Mesenchymal stem cell (in vitro differentiated cells and primary cell): ENCODE measurements around the gene NTRK1.

ENCODE experiments used
- DNase-seq: peaks from one replicate; pipeline ENCODE4 v3.0.0-alpha.2; 2013
- H2AFZ ChIP-seq: one replicate; pipeline ENCODE4 v1.6.1; 2013; ENCODE audit warnings: low read depth, mild to moderate bottlenecking, control low read depth, inconsistent platforms, low read length, moderate library complexity
- H2AK5ac ChIP-seq: 2 replicates; pipeline ENCODE4 v1.6.1; 2013; ENCODE audit warnings: low read length, moderate library complexity, mild to moderate bottlenecking, inconsistent platforms; ENCODE audit not compliant: severe bottlenecking
- H2BK120ac ChIP-seq: one replicate; pipeline ENCODE4 v1.6.1; 2013; ENCODE audit warnings: low read depth, mild to moderate bottlenecking, inconsistent platforms, low read length, moderate library complexity
- H2BK12ac ChIP-seq, 2 experiments: one replicate each; pipeline ENCODE4 v1.6.1; 2013; ENCODE audit warnings: inconsistent platforms in 2 of 2, low read length in 2 of 2, mild to moderate bottlenecking in 2 of 2, moderate library complexity in 2 of 2, control low read depth in 1 of 2
- H2BK15ac ChIP-seq: one replicate; pipeline ENCODE4 v1.6.1; 2013; ENCODE audit warnings: mild to moderate bottlenecking, low read depth, inconsistent platforms; ENCODE audit not compliant: poor library complexity, severe bottlenecking
- H2BK5ac ChIP-seq: 2 replicates; pipeline ENCODE4 v1.6.1; 2013; ENCODE audit warnings: low read depth, mild to moderate bottlenecking, low read length, control low read depth, inconsistent platforms; ENCODE audit not compliant: poor library complexity, severe bottlenecking
- H3K14ac ChIP-seq, 2 experiments: one replicate each; pipeline ENCODE4 v1.6.1; 2013; ENCODE audit warnings: inconsistent platforms in 2 of 2, low read length in 2 of 2, control low read depth in 1 of 2, mild to moderate bottlenecking in 1 of 2, moderate library complexity in 1 of 2
- H3K18ac ChIP-seq, 2 experiments: one replicate each; pipeline ENCODE4 v1.6.1; 2013; ENCODE audit warnings: inconsistent platforms in 2 of 2, low read length in 2 of 2, control low read depth in 1 of 2, low read depth in 1 of 2, mild to moderate bottlenecking in 1 of 2
- H3K23ac ChIP-seq, 2 experiments: one replicate each; pipeline ENCODE4 v1.6.1; 2013; ENCODE audit warnings: inconsistent platforms in 2 of 2, low read length in 2 of 2, mild to moderate bottlenecking in 2 of 2, moderate library complexity in 2 of 2, control low read depth in 1 of 2
- H3K27ac ChIP-seq: 2 replicates; pipeline ENCODE4 v1.5.1; 2013; ENCODE audit warnings: mild to moderate bottlenecking, moderate library complexity, low read length, control low read depth, inconsistent platforms; ENCODE audit not compliant: poor library complexity, severe bottlenecking
- H3K27me3 ChIP-seq, 2 experiments: 2 replicates each; pipeline versions ENCODE4 v1.6.1 to v1.7.0; 2013; ENCODE audit warnings: low read length in 2 of 2, mild to moderate bottlenecking in 2 of 2, moderate library complexity in 2 of 2, control low read depth in 1 of 2, inconsistent platforms in 1 of 2; ENCODE audit not compliant: control insufficient read depth in 1 of 2, insufficient read depth in 1 of 2
- H3K36me3 ChIP-seq, 2 experiments: 2 replicates each; pipeline versions ENCODE4 v1.6.1 to v1.7.0; 2013; ENCODE audit warnings: low read length in 2 of 2, control low read depth in 1 of 2, inconsistent platforms in 1 of 2, low read depth in 1 of 2, mild to moderate bottlenecking in 1 of 2; ENCODE audit not compliant: insufficient read depth in 2 of 2, control insufficient read depth in 1 of 2
- H3K4ac ChIP-seq, 2 experiments: one replicate each; pipeline ENCODE4 v1.6.1; 2013; ENCODE audit warnings: inconsistent platforms in 2 of 2, low read length in 2 of 2, mild to moderate bottlenecking in 2 of 2, moderate library complexity in 2 of 2, control low read depth in 1 of 2, low read depth in 1 of 2
- H3K4me1 ChIP-seq: 2 replicates; pipeline ENCODE4 v1.6.1; 2013; ENCODE audit warnings: low read depth, low read length, control low read depth; ENCODE audit not compliant: control insufficient read depth, insufficient read depth
- H3K4me2 ChIP-seq: 2 replicates; pipeline ENCODE4 v1.6.1; 2013; ENCODE audit warnings: low read length, mild to moderate bottlenecking, inconsistent platforms; ENCODE audit not compliant: poor library complexity, severe bottlenecking
- H3K4me3 ChIP-seq, 2 experiments: 2 replicates each; pipeline versions ENCODE4 v1.5.1 to v1.7.0; 2013; ENCODE audit warnings: low read length in 2 of 2, mild to moderate bottlenecking in 2 of 2, control low read depth in 1 of 2, low read depth in 1 of 2; ENCODE audit not compliant: insufficient read depth in 1 of 2
- H3K79me1 ChIP-seq: replicated peaks from 2 replicates; pipeline ENCODE4 v1.6.1; 2013; ENCODE audit warnings: mild to moderate bottlenecking, control low read depth, low read length, inconsistent platforms; ENCODE audit not compliant: poor library complexity, severe bottlenecking
- H3K9ac ChIP-seq: 2 replicates; pipeline ENCODE4 v1.7.0; 2013; ENCODE audit warnings: mild to moderate bottlenecking, low read length, moderate library complexity
- H3K9me3 ChIP-seq: 2 replicates; pipeline ENCODE4 v1.7.0; 2013; ENCODE audit warnings: mild to moderate bottlenecking, low read length; ENCODE audit not compliant: control insufficient read depth
- H4K8ac ChIP-seq: one replicate; pipeline ENCODE4 v1.6.1; 2013; ENCODE audit warnings: inconsistent platforms, mild to moderate bottlenecking, low read length, moderate library complexity
- H4K91ac ChIP-seq: one replicate; pipeline ENCODE4 v1.6.1; 2013; ENCODE audit warnings: mild to moderate bottlenecking, low read length, inconsistent platforms
- WGBS: methylation state at CpG from one replicate; pipeline ENCODE4 v1.1.7; 2013; ENCODE audit warnings: mixed read lengths; 5-methylcytosine and 5-hydroxymethylcytosine counted together

NTRK1 gene

GRCh38 chr1:156813750-156814570 lies 46.7 kb upstream of the NTRK1 start:
- 23% methylated on average over 58 of the region's 60 CpGs for WGBS
- Histone ChIP-seq H2AFZ (peak overlapping the region; percentile 54), H3K27me3 (peaks cover 12 to 30% of the 10 kb centered on the region in 2 experiments), H3K4me2 (peak overlapping the region; percentile 70), H2BK15ac (peak overlapping the region; percentile 46), H2BK12ac (peak overlapping the region; percentile 32 to 93), H3K9ac (peak overlapping the region; percentile 65), H3K14ac (peak overlapping the region in 1 of 2 experiments; percentile 80), H3K4me1 (peaks cover 19% of the 10 kb centered on the region), H2AK5ac (no peak overlapping the region), H4K91ac (peak overlapping the region; percentile 45), H3K27ac (no peak overlapping the region), H3K18ac (peak overlapping the region; percentile 37 to 77), H3K4ac (peak overlapping the region in 1 of 2 experiments; percentile 47), H2BK5ac (no peak overlapping the region), H3K79me1 (no peaks in the 10 kb centered on the region), H4K8ac (peak overlapping the region; percentile 73), H2BK120ac (no peak overlapping the region), H3K23ac (no peak overlapping the region), H3K9me3 (no peaks in the 10 kb centered on the region), H3K4me3 (peak overlapping the region; percentile 12 to 65), H3K36me3 (no peaks in the 10 kb centered on the region)
- DNase-seq, result peak; percentile 43

GRCh38 chr1:156814571-156815260 lies 45.9 kb upstream of the NTRK1 start:
- DNase-seq, result no peak
- H3K18ac ChIP-seq, result no peak overlapping the region
- no peaks in the 10 kb centered on the region for H3K79me1 ChIP-seq
- no peak overlapping the region for H4K91ac ChIP-seq
- H2AFZ ChIP-seq, result no peak overlapping the region
- H3K27me3 ChIP-seq, result peaks cover 12 to 30% of the 10 kb centered on the region in 2 experiments
- H3K9me3 ChIP-seq, result no peaks in the 10 kb centered on the region
- H3K14ac ChIP-seq, result peak overlapping the region in 1 of 2 experiments; percentile 35
- H2BK15ac ChIP-seq, result no peak overlapping the region
- H3K9ac ChIP-seq, result peak overlapping the region; percentile 40
- no peak overlapping the region for H3K23ac ChIP-seq
- peak overlapping the region; percentile 32 to 51 for H2BK12ac ChIP-seq
- H2BK5ac ChIP-seq, result no peak overlapping the region
- H3K4me2 ChIP-seq, result no peak overlapping the region
- H2AK5ac ChIP-seq, result no peak overlapping the region
- H3K4ac ChIP-seq, result no peak overlapping the region
- H4K8ac ChIP-seq, result no peak overlapping the region
- peak overlapping the region in 1 of 2 experiments; percentile 65 for H3K4me3 ChIP-seq
- no peaks in the 10 kb centered on the region for H3K36me3 ChIP-seq
- H2BK120ac ChIP-seq, result no peak overlapping the region
- 86% methylated on average over 7 of the region's 7 CpGs for WGBS
- H3K4me1 ChIP-seq, result peaks cover 18% of the 10 kb centered on the region
- no peak overlapping the region for H3K27ac ChIP-seq

- H3K27me3 ChIP-seq, result peaks cover 12 to 30% of the 10 kb centered on the region in 2 experiments
- H3K4ac ChIP-seq, result no peak overlapping the region
These were observed 45.3 kb upstream of the NTRK1 start for GRCh38 chr1:156815307-156815826.

GRCh38 chr1:156815961-156816422 lies 44.7 kb upstream of the NTRK1 start:
- DNase-seq, result no peak
- Histone ChIP-seq H4K8ac (no peak overlapping the region), H3K23ac (no peak overlapping the region)

More at GRCh38 chr1:156815307-156815826, 45.3 kb upstream of the NTRK1 start:
- Histone ChIP-seq H3K9ac (peak overlapping the region; percentile 40), H3K4me3 (no peak overlapping the region), H2AFZ (no peak overlapping the region), H2BK5ac (no peak overlapping the region), H4K8ac (no peak overlapping the region), H3K27ac (no peak overlapping the region), H3K9me3 (no peaks in the 10 kb centered on the region), H3K4me2 (no peak overlapping the region), H3K23ac (no peak overlapping the region), H2AK5ac (no peak overlapping the region), H3K36me3 (no peaks in the 10 kb centered on the region), H2BK120ac (no peak overlapping the region), H3K14ac (peak overlapping the region in 1 of 2 experiments; percentile 44), H2BK12ac (peak overlapping the region in 1 of 2 experiments; percentile 3), H4K91ac (no peak overlapping the region), H3K18ac (peak overlapping the region in 1 of 2 experiments; percentile 4), H2BK15ac (no peak overlapping the region), H3K79me1 (no peaks in the 10 kb centered on the region), H3K4me1 (peaks cover 18% of the 10 kb centered on the region)
- WGBS, result 37% methylated on average over 5 of the region's 5 CpGs
- peak; percentile 94 for DNase-seq

More at GRCh38 chr1:156815961-156816422, 44.7 kb upstream of the NTRK1 start:
- Histone ChIP-seq H3K27me3 (peaks cover 8 to 27% of the 10 kb centered on the region in 2 experiments), H3K4me1 (peaks cover 18% of the 10 kb centered on the region), H2BK120ac (no peak overlapping the region), H4K91ac (no peak overlapping the region), H2BK12ac (no peak overlapping the region), H3K27ac (no peak overlapping the region), H3K79me1 (no peaks in the 10 kb centered on the region), H3K4me2 (no peak overlapping the region), H2BK15ac (no peak overlapping the region), H3K14ac (no peak overlapping the region), H3K9me3 (no peaks in the 10 kb centered on the region), H2BK5ac (no peak overlapping the region), H2AFZ (no peak overlapping the region), H2AK5ac (no peak overlapping the region), H3K4me3 (no peak overlapping the region), H3K9ac (peak overlapping the region; percentile 1), H3K18ac (peak overlapping the region in 1 of 2 experiments; percentile 4), H3K4ac (no peak overlapping the region), H3K36me3 (no peaks in the 10 kb centered on the region)
- 65% methylated on average over 8 of the region's 10 CpGs for WGBS
